Nephron (organoid): ENCODE measurements around the gene DHX8.

Experiments
- H3K27ac Mint-ChIP-seq, 3 experiments: 2 replicates each; pipeline ENCODE4 v1.8.0; 2020; ENCODE audit warnings: mixed read lengths in 3 of 3, mild to moderate bottlenecking in 2 of 3, moderate library complexity in 1 of 3
- H3K27me3 Mint-ChIP-seq: 2 replicates; pipeline ENCODE4 v1.8.0; 2021; ENCODE audit warnings: low read depth, mild to moderate bottlenecking, moderate library complexity, mixed read lengths
- H3K36me3 Mint-ChIP-seq: 2 replicates; pipeline ENCODE4 v1.8.0; 2020; ENCODE audit warnings: low read depth, mixed read lengths
- H3K4me1 Mint-ChIP-seq: 2 replicates; pipeline ENCODE4 v1.8.0; 2020; ENCODE audit warnings: mixed read lengths
- H3K4me3 Mint-ChIP-seq, 3 experiments: 2 replicates each; pipeline ENCODE4 v1.8.0; 2020; ENCODE audit warnings: mild to moderate bottlenecking in 3 of 3, mixed read lengths in 3 of 3, moderate library complexity in 2 of 3
- H3K9me3 Mint-ChIP-seq: 2 replicates; pipeline ENCODE4 v1.8.0; 2020; ENCODE audit warnings: mixed read lengths
- CTCF ChIP-seq, 3 experiments: fragments of 200-600 bp; sonication (generic); IDR thresholded peaks; one replicate each; pipeline ENCODE4 v1.5.0; 2021; ENCODE audit warnings: antibody characterized with exemption in 3 of 3; ENCODE audit not compliant: unreplicated experiment in 3 of 3

Gene DHX8

DNA sequence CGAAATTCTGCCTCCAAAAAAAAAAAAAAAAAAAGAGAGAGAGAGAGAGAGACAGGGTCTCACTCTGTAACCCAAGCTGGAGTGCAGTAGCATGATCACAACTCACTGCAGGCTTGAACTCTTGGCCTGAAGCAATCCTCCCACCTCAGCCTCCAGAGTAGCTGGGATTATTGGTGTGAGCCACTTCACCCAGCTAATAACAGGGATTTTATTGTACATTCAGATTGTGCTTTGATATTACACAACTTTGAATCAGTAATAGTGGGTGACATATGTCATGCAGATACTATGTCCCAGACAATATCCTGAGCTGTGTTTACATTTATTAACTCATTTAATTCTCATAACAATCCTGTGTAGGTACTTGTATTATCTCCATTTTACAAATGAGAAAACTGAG is 19.7 kb upstream of the DHX8 start:
- H3K4me3 Mint-ChIP-seq, result no peak overlapping the region

GRCh38 chr17:43465049-43465448 is 18.7 kb upstream of the DHX8 start:
- Mint-ChIP-seq H3K9me3 (no peaks in the 10 kb centered on the region), H3K4me1 (peaks cover 27% of the 10 kb centered on the region), H3K4me3 (no peak overlapping the region), H3K36me3 (no peaks in the 10 kb centered on the region), H3K27me3 (peaks cover 33% of the 10 kb centered on the region), H3K27ac (no peak overlapping the region)
- no peak for TF ChIP-seq CTCF (IDR thresholded peaks at IDR 0.05; ENCODE audit: unreplicated experiment in 3 of 3)

More for the DNA sequence above, 19.7 kb upstream of the DHX8 start:
- peaks cover 24% of the 10 kb centered on the region for H3K4me1 Mint-ChIP-seq
- no peaks in the 10 kb centered on the region for H3K36me3 Mint-ChIP-seq
- H3K27me3 Mint-ChIP-seq, result peaks cover 36% of the 10 kb centered on the region
- TF ChIP-seq CTCF (IDR thresholded peaks at IDR 0.05; ENCODE audit: unreplicated experiment in 3 of 3), result no peak
- no peak overlapping the region for H3K27ac Mint-ChIP-seq
- H3K9me3 Mint-ChIP-seq, result no peaks in the 10 kb centered on the region

GRCh38 chr17:43467981-43468581 is 15.7 kb upstream of the DHX8 start:
- Mint-ChIP-seq H3K9me3 (no peaks in the 10 kb centered on the region), H3K4me1 (peaks cover 20% of the 10 kb centered on the region), H3K27ac (peak overlapping the region; percentile 5 to 69 (median 63)), H3K4me3 (no peak overlapping the region), H3K36me3 (no peaks in the 10 kb centered on the region), H3K27me3 (peaks cover 25% of the 10 kb centered on the region)
- no peak for TF ChIP-seq CTCF (IDR thresholded peaks at IDR 0.05; ENCODE audit: unreplicated experiment in 3 of 3)

- H3K9me3 Mint-ChIP-seq, result no peaks in the 10 kb centered on the region
- H3K27me3 Mint-ChIP-seq, result peaks cover 31% of the 10 kb centered on the region
- no peak overlapping the region for H3K4me3 Mint-ChIP-seq
- peak overlapping the region; percentile 5 to 69 (median 63) for H3K27ac Mint-ChIP-seq
- no peak for TF ChIP-seq CTCF (IDR thresholded peaks at IDR 0.05; ENCODE audit: unreplicated experiment in 3 of 3)
- no peaks in the 10 kb centered on the region for H3K36me3 Mint-ChIP-seq
- peaks cover 20% of the 10 kb centered on the region for H3K4me1 Mint-ChIP-seq
Observed at GRCh38 chr17:43468691-43469139, 15.1 kb upstream of the DHX8 start.

DNA sequence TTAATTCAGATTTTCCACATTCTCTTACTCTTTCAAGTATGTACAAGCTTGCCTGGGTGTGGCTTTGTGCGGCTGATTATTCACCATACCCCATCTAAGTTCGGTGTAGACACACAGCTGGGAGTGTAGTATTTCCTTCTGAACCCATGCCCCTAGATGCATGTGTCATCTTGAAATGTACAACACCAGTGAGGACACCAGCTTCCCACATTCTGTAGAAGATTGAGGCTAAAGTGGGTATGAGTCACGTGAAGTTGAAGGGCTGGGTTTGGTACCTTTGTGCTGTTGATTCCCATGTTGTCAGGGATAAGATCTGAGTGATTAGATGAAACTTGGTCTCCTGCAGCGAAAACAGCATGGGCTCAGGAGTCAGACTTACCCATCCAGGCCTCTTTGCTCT is 14.6 kb upstream of the DHX8 start:
- no peak for TF ChIP-seq CTCF (IDR thresholded peaks at IDR 0.05; ENCODE audit: unreplicated experiment in 3 of 3)
- no peaks in the 10 kb centered on the region for H3K9me3 Mint-ChIP-seq
- H3K27ac Mint-ChIP-seq, result peak overlapping the region in 2 of 3 experiments; percentile 45 to 63
- peaks cover 27% of the 10 kb centered on the region for H3K27me3 Mint-ChIP-seq
- peaks cover 20% of the 10 kb centered on the region for H3K4me1 Mint-ChIP-seq
- no peaks in the 10 kb centered on the region for H3K36me3 Mint-ChIP-seq
- H3K4me3 Mint-ChIP-seq, result no peak overlapping the region

DNA sequence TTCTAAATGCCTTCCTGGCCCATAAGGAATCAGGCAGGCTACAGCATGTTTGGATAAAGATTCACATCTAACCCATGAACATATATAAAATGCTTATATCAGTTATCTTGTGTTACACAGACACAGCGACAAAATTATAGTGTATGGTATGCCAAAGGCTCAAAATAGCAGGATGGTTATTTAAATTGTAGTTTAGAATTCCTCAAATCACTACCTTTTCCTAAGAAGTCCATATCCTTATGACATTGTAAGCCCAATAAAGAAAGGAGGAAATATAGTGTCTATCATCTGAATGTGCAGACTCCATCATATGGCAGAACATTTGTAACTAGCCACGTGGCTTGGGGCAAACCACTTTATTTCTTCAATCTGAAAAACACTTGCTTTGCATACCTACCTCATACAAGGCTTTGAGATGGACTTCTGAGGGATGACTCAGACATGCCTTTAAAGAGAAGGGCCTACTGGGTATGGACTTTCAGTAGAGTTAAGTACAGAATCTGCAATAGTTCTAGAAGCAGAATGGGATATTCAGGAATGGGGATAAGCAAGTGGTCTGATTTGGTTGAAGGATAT is 12.1 kb upstream of the DHX8 start:
- H3K4me3 Mint-ChIP-seq, result no peak overlapping the region
- no peak for TF ChIP-seq CTCF (IDR thresholded peaks at IDR 0.05; ENCODE audit: unreplicated experiment in 3 of 3)
- peaks cover 20% of the 10 kb centered on the region for H3K4me1 Mint-ChIP-seq
- peaks cover 13% of the 10 kb centered on the region for H3K27me3 Mint-ChIP-seq
- no peak overlapping the region for H3K27ac Mint-ChIP-seq
- no peaks in the 10 kb centered on the region for H3K36me3 Mint-ChIP-seq
- no peaks in the 10 kb centered on the region for H3K9me3 Mint-ChIP-seq
